Measurements from ENCODE around the gene NAPG.

The NAPG gene

GRCh38 chr18:10495936-10496335 lies 29.9 kb upstream of the NAPG start:
- no peaks in the 10 kb centered on the region for H3K79me2 ChIP-seq (ENCODE audit: low read length)
- H3K4me2 ChIP-seq (ENCODE audit: low read length), result no peak overlapping the region
- no peak overlapping the region for H2AFZ ChIP-seq (ENCODE audit: low read depth, low read length)
- no peak overlapping the region for H3K27ac ChIP-seq (ENCODE audit: low read length)
- H3K9me3 ChIP-seq (ENCODE audit: insufficient read depth, low read length), result no peaks in the 10 kb centered on the region
- no peaks in the 10 kb centered on the region for H4K20me1 ChIP-seq (ENCODE audit: insufficient read depth, low read length)
- H3K4me3 ChIP-seq (ENCODE audit: low read length), result no peak overlapping the region
- H3K27me3 ChIP-seq (ENCODE audit: low read depth, low read length), result 0 out of 2 replicates have a peak, but pooled peaks cover 6% of the 10 kb centered on the region
- no peaks in the 10 kb centered on the region for H3K36me3 ChIP-seq (replicated peaks; ENCODE audit: low read depth, low read length)
- no peaks in the 10 kb centered on the region for H3K4me1 ChIP-seq (ENCODE audit: low read length)
- TF ChIP-seq CTCF (IDR thresholded peaks at IDR 0.05; ENCODE audit: low read depth, low read length) (no peak), EZH2phosphoT487 (IDR thresholded peaks at IDR 0.05; ENCODE audit: low read depth) (no peak)
- no peak overlapping the region for H3K9ac ChIP-seq (ENCODE audit: low read length)

- Histone ChIP-seq H3K4me2 (ENCODE audit: low read length) (no peak overlapping the region), H3K36me3 (replicated peaks; ENCODE audit: low read depth, low read length) (no peaks in the 10 kb centered on the region), H3K4me1 (ENCODE audit: low read length) (no peaks in the 10 kb centered on the region), H3K4me3 (ENCODE audit: low read length) (no peak overlapping the region), H3K79me2 (ENCODE audit: low read length) (no peaks in the 10 kb centered on the region), H4K20me1 (ENCODE audit: insufficient read depth, low read length) (no peaks in the 10 kb centered on the region), H3K9ac (ENCODE audit: low read length) (no peak overlapping the region), H3K27ac (ENCODE audit: low read length) (no peak overlapping the region), H3K27me3 (ENCODE audit: low read depth, low read length) (peaks cover 13% of the 10 kb centered on the region; the same call in 1 of the 2 replicates), H2AFZ (ENCODE audit: low read depth, low read length) (no peak overlapping the region), H3K9me3 (ENCODE audit: insufficient read depth, low read length) (no peaks in the 10 kb centered on the region)
- TF ChIP-seq EZH2phosphoT487 (IDR thresholded peaks at IDR 0.05; ENCODE audit: low read depth), result no peak
- no peak for TF ChIP-seq CTCF (IDR thresholded peaks at IDR 0.05; ENCODE audit: low read depth, low read length)
Measured at GRCh38 chr18:10497206-10497749, 28.5 kb upstream of the NAPG start.

- H3K4me1 ChIP-seq (ENCODE audit: low read length), result no peaks in the 10 kb centered on the region
- H4K20me1 ChIP-seq (ENCODE audit: insufficient read depth, low read length), result no peaks in the 10 kb centered on the region
- no peak overlapping the region for H3K4me3 ChIP-seq (ENCODE audit: low read length)
- no peak overlapping the region for H3K9ac ChIP-seq (ENCODE audit: low read length)
- no peak overlapping the region for H3K4me2 ChIP-seq (ENCODE audit: low read length)
- no peaks in the 10 kb centered on the region for H3K9me3 ChIP-seq (ENCODE audit: insufficient read depth, low read length)
- TF ChIP-seq EZH2phosphoT487 (IDR thresholded peaks at IDR 0.05; ENCODE audit: low read depth) (no peak), CTCF (IDR thresholded peaks at IDR 0.05; ENCODE audit: low read depth, low read length) (no peak)
- H3K27me3 ChIP-seq (ENCODE audit: low read depth, low read length), result peaks cover 15% of the 10 kb centered on the region; the same call in 1 of the 2 replicates
- no peak overlapping the region for H3K27ac ChIP-seq (ENCODE audit: low read length)
- no peak overlapping the region for H2AFZ ChIP-seq (ENCODE audit: low read depth, low read length)
- no peaks in the 10 kb centered on the region for H3K79me2 ChIP-seq (ENCODE audit: low read length)
- no peaks in the 10 kb centered on the region for H3K36me3 ChIP-seq (replicated peaks; ENCODE audit: low read depth, low read length)
Measured at GRCh38 chr18:10499230-10499629, 26.6 kb upstream of the NAPG start.

- no peaks in the 10 kb centered on the region for H3K9me3 ChIP-seq (ENCODE audit: insufficient read depth, low read length)
- no peak overlapping the region for H3K27ac ChIP-seq (ENCODE audit: low read length)
- H3K4me2 ChIP-seq (ENCODE audit: low read length), result no peak overlapping the region
- no peaks in the 10 kb centered on the region for H3K79me2 ChIP-seq (ENCODE audit: low read length)
- no peaks in the 10 kb centered on the region for H3K4me1 ChIP-seq (ENCODE audit: low read length)
- peaks cover 15% of the 10 kb centered on the region; the same call in 1 of the 2 replicates for H3K27me3 ChIP-seq (ENCODE audit: low read depth, low read length)
- no peak overlapping the region for H2AFZ ChIP-seq (ENCODE audit: low read depth, low read length)
- H3K4me3 ChIP-seq (ENCODE audit: low read length), result no peak overlapping the region
- no peak overlapping the region for H3K9ac ChIP-seq (ENCODE audit: low read length)
- H4K20me1 ChIP-seq (ENCODE audit: insufficient read depth, low read length), result no peaks in the 10 kb centered on the region
- TF ChIP-seq CTCF (IDR thresholded peaks at IDR 0.05; ENCODE audit: low read depth, low read length) (no peak), EZH2phosphoT487 (IDR thresholded peaks at IDR 0.05; ENCODE audit: low read depth) (no peak)
- no peaks in the 10 kb centered on the region for H3K36me3 ChIP-seq (replicated peaks; ENCODE audit: low read depth, low read length)
Measured at GRCh38 chr18:10500038-10500437, 25.8 kb upstream of the NAPG start.
